HepG2 (cell line): Measurements from ENCODE around the gene SRSF12. TPM values are rescaled to one million over a fixed set of nuclear protein-coding genes. Genes with fewer than 3 reads are reported as not detected.

Source experiments
- ATAC-seq: fragments of 200-7000 bp; cut with Tn5 transposase; 3 replicates; pipeline ENCODE4 v1.9.1; 2020; ENCODE audit warnings: mild to moderate bottlenecking, moderate library complexity
- BruUV-seq: library from RNA; stranded (reverse); fragments of 400-500 nt; replicated peaks from 2 replicates; lab custom pipeline; 2021; lab: Mats Ljungman, UMichigan
- CTCF ChIA-PET: fragments of 300-600 bp; formaldehyde crosslinking; extraction: SDS; loops from one replicate; lab custom pipeline; 2021; ENCODE audit warnings: low total read pairs, inconsistent platforms, low intra/inter-chr PET ratio; lab: Yijun Ruan, JAX
- POLR2A ChIA-PET: fragments of 350-600 bp; sonication (Branson Sonifier 250); formaldehyde crosslinking; loops from one replicate; lab custom pipeline; 2020; ENCODE audit warnings: antibody characterized with exemption, inconsistent platforms; lab: Yijun Ruan, JAX
- DNase-seq: peaks from one replicate; pipeline ENCODE4 v3.0.0-alpha.2; 2015; ENCODE audit warnings: low spot score
- FAIRE-seq: peaks from 3 replicates; lab custom pipeline; 2011; peaks lifted over from hg19 to GRCh38; lab: Jason Lieb, UNC
- H2AFZ ChIP-seq: one replicate; pipeline ENCODE4 v1.6.1; 2011; ENCODE audit warnings: low read length, inconsistent platforms
- H3K27ac ChIP-seq: fragments of 300-600 bp; 3 replicates; pipeline ENCODE4 v1.8.0; 2011; ENCODE audit warnings: mixed run types, mild to moderate bottlenecking, mixed read lengths, low read length, inconsistent platforms; ENCODE audit not compliant: insufficient read depth; ENCODE audit errors: extremely low read length
- H3K27me3 ChIP-seq, 2 experiments: fragments of 200-600 bp in 1 of 2; 2 replicates in 1 of 2; 3 replicates in 1 of 2; pipeline versions ENCODE4 v1.6.0 to v1.8.0; 2011; ENCODE audit warnings: low read length in 2 of 2, mild to moderate bottlenecking in 2 of 2, moderate library complexity in 2 of 2, inconsistent platforms in 1 of 2; ENCODE audit not compliant: insufficient read depth in 2 of 2, control insufficient read depth in 1 of 2
- H3K36me3 ChIP-seq, 2 experiments: fragments of 200-600 bp in 1 of 2; replicated peaks in 1 of 2; 2 replicates in 1 of 2; 3 replicates in 1 of 2; pipeline versions ENCODE4 v1.5.1 to v1.8.0; 2011; ENCODE audit warnings: low read length in 2 of 2, inconsistent platforms in 1 of 2; ENCODE audit not compliant: insufficient read depth in 2 of 2, control insufficient read depth in 1 of 2
- H3K4me1 ChIP-seq: 2 replicates; pipeline ENCODE4 v1.5.1; 2012; ENCODE audit warnings: low read length, inconsistent platforms; ENCODE audit not compliant: insufficient read depth
- H3K4me2 ChIP-seq: 2 replicates; pipeline ENCODE4 v1.6.0; 2011; ENCODE audit warnings: low read depth, low read length, inconsistent platforms
- H3K4me3 ChIP-seq, 3 experiments: fragments of 200-600 bp in 1 of 3; sonication (generic), shearing (Covaris generic) in 1 of 3; replicated peaks in 1 of 3; 2 replicates each; pipeline ENCODE4 v1.5.1; 2011 to 2016; ENCODE audit warnings: low read length in 3 of 3, inconsistent platforms in 2 of 3, low read depth in 2 of 3, mild to moderate bottlenecking in 2 of 3, control low read depth in 1 of 3, mixed read lengths in 1 of 3; ENCODE audit not compliant: insufficient read depth in 1 of 3
- H3K79me2 ChIP-seq: one replicate; pipeline ENCODE4 v1.6.1; 2011; ENCODE audit warnings: low read length, inconsistent platforms; ENCODE audit not compliant: insufficient read depth
- H3K9ac ChIP-seq: 2 replicates; pipeline ENCODE4 v1.6.0; 2011; ENCODE audit warnings: mild to moderate bottlenecking, low read depth, low read length, inconsistent platforms; ENCODE audit not compliant: insufficient read depth
- H3K9me3 ChIP-seq: 2 replicates; pipeline ENCODE4 v1.5.1; 2012; ENCODE audit warnings: mild to moderate bottlenecking, low read length
- H4K20me1 ChIP-seq: 2 replicates; pipeline ENCODE4 v1.6.0; 2011; ENCODE audit warnings: inconsistent platforms, mild to moderate bottlenecking, low read length, moderate library complexity; ENCODE audit not compliant: insufficient read depth
- EP300 ChIP-seq, 3 experiments: sonication (generic) in 1 of 3; formaldehyde crosslinking in 1 of 3; IDR thresholded peaks; 2 replicates each; pipeline versions ENCODE4 v1.5.1 to v1.6.1; 2011 to 2020; ENCODE audit warnings: low read depth in 2 of 3, low read length in 2 of 3, borderline replicate concordance in 1 of 3, improper control_type of control experiment in 1 of 3, mild to moderate bottlenecking in 1 of 3, missing genetic modification reagents in 1 of 3, moderate library complexity in 1 of 3
- EZH2 ChIP-seq: conservative IDR thresholded peaks from 2 replicates; pipeline ENCODE4 v1.6.1; 2012; ENCODE audit warnings: mild to moderate bottlenecking, low read depth, low read length, moderate library complexity
- FOXK2 ChIP-seq: fragments of 450-650 bp; IDR thresholded peaks from 2 replicates; pipeline ENCODE4 v1.6.1; 2016
- KDM6A ChIP-seq: IDR thresholded peaks from 2 replicates; pipeline ENCODE4 v1.6.1; 2016; ENCODE audit warnings: low read depth
- MEIS2 ChIP-seq: sonication (generic); formaldehyde crosslinking; IDR thresholded peaks from 2 replicates; pipeline ENCODE4 v1.9.0; 2021; ENCODE audit warnings: mild to moderate bottlenecking, missing genetic modification reagents
- MZF1 ChIP-seq: sonication (generic); formaldehyde crosslinking; IDR thresholded peaks from 2 replicates; pipeline ENCODE4 v1.8.1; 2023; ENCODE audit warnings: mild to moderate bottlenecking, missing genetic modification reagents, borderline replicate concordance
- RFX1 ChIP-seq: fragments of 450-650 bp; IDR thresholded peaks from 2 replicates; pipeline ENCODE4 v1.6.1; 2017
- SATB2 ChIP-seq: sonication (generic); formaldehyde crosslinking; IDR thresholded peaks from 2 replicates; pipeline ENCODE4 v1.5.0; 2020; ENCODE audit warnings: missing genetic modification reagents
- SNAI1 ChIP-seq: sonication (generic); formaldehyde crosslinking; IDR thresholded peaks from 2 replicates; pipeline ENCODE4 v1.5.0; 2020; ENCODE audit warnings: mild to moderate bottlenecking, missing genetic modification reagents, borderline replicate concordance
- TERF1 ChIP-seq: sonication (generic); formaldehyde crosslinking; IDR thresholded peaks from 2 replicates; pipeline ENCODE4 v1.8.0; 2022; ENCODE audit warnings: mild to moderate bottlenecking, missing genetic modification reagents, moderate library complexity
- ZNF44 ChIP-seq: sonication (generic); formaldehyde crosslinking; IDR thresholded peaks from 2 replicates; pipeline ENCODE4 v1.5.1; 2020; ENCODE audit warnings: mild to moderate bottlenecking, missing genetic modification reagents
- ZNF563 ChIP-seq: sonication (generic); formaldehyde crosslinking; IDR thresholded peaks from 2 replicates; pipeline ENCODE4 v1.8.0; 2022; ENCODE audit warnings: mild to moderate bottlenecking, moderate library complexity, missing genetic modification reagents
- ZNF569 ChIP-seq: sonication (generic); formaldehyde crosslinking; IDR thresholded peaks from 2 replicates; pipeline ENCODE4 v1.5.0; 2020; ENCODE audit warnings: mild to moderate bottlenecking, missing genetic modification reagents, moderate library complexity, borderline replicate concordance
- ZNF614 ChIP-seq: IDR thresholded peaks from 2 replicates; pipeline ENCODE4 v1.6.1; 2018; ENCODE audit warnings: missing biosample characterization, missing genetic modification reagents, inconsistent platforms, borderline replicate concordance
- ZNF841 ChIP-seq: sonication (generic); formaldehyde crosslinking; IDR thresholded peaks from 2 replicates; pipeline ENCODE4 v1.8.1; 2023; ENCODE audit warnings: missing genetic modification reagents, borderline replicate concordance
- ZSCAN29 ChIP-seq: sonication (generic); formaldehyde crosslinking; conservative IDR thresholded peaks from 2 replicates; pipeline ENCODE4 v1.4.0; 2020; ENCODE audit warnings: mild to moderate bottlenecking, missing genetic modification reagents
- WGBS: methylation state at CpG from one replicate; pipeline ENCODE4 v1.1.6; 2017; ENCODE audit warnings: low lambda C conversion rate; 5-methylcytosine and 5-hydroxymethylcytosine counted together
- in situ Hi-C: cut with HindIII; loops from 2 replicates; pipeline ENCODE4 v1.10.0; 2017; ENCODE audit warnings: low pct_unique_long_range_greater_than_20kb; ENCODE audit not compliant: extremely low pct_ligation_motif_present
- intact Hi-C: fragments of 100-400 bp; cut with micrococcal nuclease; formaldehyde crosslinking; loops from one replicate; pipeline ENCODE4 v1.10.0; 2022; ENCODE audit not compliant: unreplicated experiment
- polyA plus RNA-seq, 8 experiments: library from polyadenylated mRNA; depleted of rRNA in 3 of 8; stranded (reverse) in 7 of 8; unstranded in 1 of 8; fragments of >200 nt; fragmentation: Illumina TruSeq in 4 of 8; extraction: Trizol in 4 of 8; gene quantifications; 2 replicates each; pipeline versions ENCODE4 v1.2.1 to v1.2.3, GENCODE V29; 2011 to 2016; ENCODE audit warnings: low read depth in 4 of 8, missing spikeins in 1 of 8, mixed read lengths in 1 of 8; ENCODE audit not compliant: insufficient read depth in 1 of 8
- total RNA-seq, 5 experiments: library from RNA; depleted of rRNA; stranded (reverse); fragments of >200 nt; fragmentation: Illumina TruSeq; extraction: Trizol; gene quantifications; 2 replicates each; pipeline ENCODE4 v1.2.3, GENCODE V29; 2016; ENCODE audit warnings: low read depth in 1 of 5
- TF ChIP-seq, protein P1 (sequence below): sonication (generic); formaldehyde crosslinking; IDR thresholded peaks from 2 replicates; pipeline ENCODE4 v1.5.1; 2020; ENCODE audit warnings: missing genetic modification reagents, mild to moderate bottlenecking, borderline replicate concordance
- TF ChIP-seq, protein P2 (sequence below): sonication (generic); formaldehyde crosslinking; IDR thresholded peaks from 2 replicates; pipeline ENCODE4 v1.8.1; 2023; ENCODE audit warnings: mild to moderate bottlenecking, missing genetic modification reagents

The SRSF12 gene
- total and polyA plus RNA-seq, 2 of the 13 experiments (the other 11 are each of a cell fraction or from before 2014, with no cell fraction given): 1.7 to 1.9 TPM

- Histone ChIP-seq H2AFZ (no peak overlapping the region), H3K4me2 (peak overlapping the region; percentile 66), H3K36me3 (no peaks in the 10 kb centered on the region), H3K4me1 (peaks cover 30% of the 10 kb centered on the region), H3K9ac (no peak overlapping the region), H3K27me3 (peaks cover 0 to under 1% of the 10 kb centered on the region in 2 experiments; a peak in 1 of 5 replicates), H3K9me3 (no peaks in the 10 kb centered on the region), H4K20me1 (no peaks in the 10 kb centered on the region), H3K27ac (peak overlapping the region; percentile 25), H3K4me3 (no peak overlapping the region; a peak in 1 of 6 replicates), H3K79me2 (no peaks in the 10 kb centered on the region)
- intact Hi-C loops (no loop called here), in situ Hi-C loops (no loop called here)
- POLR2A ChIA-PET: interaction anchor here (1.3 to 3.6 kb wide), 4 partner anchors 15 to 157 kb away, joined by 4 to 20 read pairs (median 6); partner anchors contain the start of gene PNRC1
- FAIRE-seq (no peak), ATAC-seq (peak; percentile 56), DNase-seq (no peak)
- 3% methylated on average over 5 of the region's 5 CpGs for WGBS
- CTCF ChIA-PET: no interaction called here
- BruUV-seq: no TSS peak
- TF ChIP-seq SATB2 (CRISPR knock-in tag) (no peak), ZNF841 (no peak), MEIS2 (CRISPR knock-in tag) (no peak), KDM6A (CRISPR knock-in tag) (no peak), ZSCAN29 (no peak), FOXK2 (no peak), ZNF614 (CRISPR knock-in tag) (no peak), ZNF563 (CRISPR knock-in tag) (no peak), TERF1 (CRISPR knock-in tag) (no peak), RFX1 (no peak), EZH2 (no peak), ZNF44 (CRISPR knock-in tag) (no peak), ZNF569 (CRISPR knock-in tag) (no peak), MZF1 (no peak), SNAI1 (0 out of 2 replicates have a peak, but pooled peaks have one; percentile 34), EP300 (IDR thresholded peaks at IDR 0.05; ENCODE audit: low read depth in 2 of 2, low read length in 2 of 2) (peak in 1 of 2 experiments; percentile 37; a peak in 1 of 4 replicates), EP300 (CRISPR knock-in tag; IDR thresholded peaks at IDR 0.05; ENCODE audit: borderline replicate concordance) (no peak)
- TF ChIP-seq, protein P1, sequence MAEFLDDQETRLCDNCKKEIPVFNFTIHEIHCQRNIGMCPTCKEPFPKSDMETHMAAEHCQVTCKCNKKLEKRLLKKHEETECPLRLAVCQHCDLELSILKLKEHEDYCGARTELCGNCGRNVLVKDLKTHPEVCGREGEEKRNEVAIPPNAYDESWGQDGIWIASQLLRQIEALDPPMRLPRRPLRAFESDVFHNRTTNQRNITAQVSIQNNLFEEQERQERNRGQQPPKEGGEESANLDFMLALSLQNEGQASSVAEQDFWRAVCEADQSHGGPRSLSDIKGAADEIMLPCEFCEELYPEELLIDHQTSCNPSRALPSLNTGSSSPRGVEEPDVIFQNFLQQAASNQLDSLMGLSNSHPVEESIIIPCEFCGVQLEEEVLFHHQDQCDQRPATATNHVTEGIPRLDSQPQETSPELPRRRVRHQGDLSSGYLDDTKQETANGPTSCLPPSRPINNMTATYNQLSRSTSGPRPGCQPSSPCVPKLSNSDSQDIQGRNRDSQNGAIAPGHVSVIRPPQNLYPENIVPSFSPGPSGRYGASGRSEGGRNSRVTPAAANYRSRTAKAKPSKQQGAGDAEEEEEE: no peak
- TF ChIP-seq, protein P2, sequence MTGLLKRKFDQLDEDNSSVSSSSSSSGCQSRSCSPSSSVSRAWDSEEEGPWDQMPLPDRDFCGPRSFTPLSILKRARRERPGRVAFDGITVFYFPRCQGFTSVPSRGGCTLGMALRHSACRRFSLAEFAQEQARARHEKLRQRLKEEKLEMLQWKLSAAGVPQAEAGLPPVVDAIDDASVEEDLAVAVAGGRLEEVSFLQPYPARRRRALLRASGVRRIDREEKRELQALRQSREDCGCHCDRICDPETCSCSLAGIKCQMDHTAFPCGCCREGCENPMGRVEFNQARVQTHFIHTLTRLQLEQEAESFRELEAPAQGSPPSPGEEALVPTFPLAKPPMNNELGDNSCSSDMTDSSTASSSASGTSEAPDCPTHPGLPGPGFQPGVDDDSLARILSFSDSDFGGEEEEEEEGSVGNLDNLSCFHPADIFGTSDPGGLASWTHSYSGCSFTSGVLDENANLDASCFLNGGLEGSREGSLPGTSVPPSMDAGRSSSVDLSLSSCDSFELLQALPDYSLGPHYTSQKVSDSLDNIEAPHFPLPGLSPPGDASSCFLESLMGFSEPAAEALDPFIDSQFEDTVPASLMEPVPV (CRISPR knock-in tag): 0 out of 2 replicates have a peak, but pooled peaks have one; percentile 41
Measured at GRCh38 chr6:89139509-89140346, 21.9 kb upstream of the SRSF12 start.
